ENCODE data around the gene OGFOD2. TPM values are rescaled to one million over a fixed set of nuclear protein-coding genes. Genes with fewer than 3 reads are reported as not detected.
A peak's percentile ranks its signal among the peaks of the same experiment; 100 is the strongest.

Gene OGFOD2
- total RNA-seq, 2 donors from 2014 or later = 6.6 to 9.6 TPM

- H3K4me1 ChIP-seq (ENCODE audit: control insufficient read depth in 1 of 2, low read depth in 2 of 2) = peaks cover 17 to 48% of the 10 kb centered on the region in 2 donors
- H3K4me3 ChIP-seq = peak overlapping the region; percentile 91
- H3K9me3 ChIP-seq = no peaks in the 10 kb centered on the region
- H3K27ac ChIP-seq = peak overlapping the region; percentile 97 to 99
- TF ChIP-seq CTCF (IDR thresholded peaks at IDR 0.05) = no peak
- H3K27me3 ChIP-seq (replicated peaks; ENCODE audit: insufficient read depth) = no peaks in the 10 kb centered on the region
- peak; percentile 95 for DNase-seq (ENCODE audit: low spot score)
- no peaks in the 10 kb centered on the region for H3K36me3 ChIP-seq
- ATAC-seq (ENCODE audit: insufficient number of reproducible peaks, low FRiP score, low read depth) = peak; percentile 86
Measured at GRCh38 chr12:122974274-122974891, 661 bp upstream of the OGFOD2 start.

- no peak for ATAC-seq (ENCODE audit: insufficient number of reproducible peaks, low FRiP score, low read depth)
Measured at GRCh38 chr12:122975790-122976647, 975 bp downstream of the OGFOD2 start.

GRCh38 chr12:122976648-122976975 lies 1.6 kb downstream of the OGFOD2 start:
- TF ChIP-seq CTCF (IDR thresholded peaks at IDR 0.05) = no peak
- H3K4me3 ChIP-seq = no peak overlapping the region
- ATAC-seq (ENCODE audit: insufficient number of reproducible peaks, low FRiP score, low read depth) (no peak), DNase-seq (ENCODE audit: low spot score) (no peak)
- no peaks in the 10 kb centered on the region for H3K36me3 ChIP-seq
- H3K27ac ChIP-seq = no peak overlapping the region
- no peaks in the 10 kb centered on the region for H3K9me3 ChIP-seq
- no peaks in the 10 kb centered on the region for H3K27me3 ChIP-seq (replicated peaks; ENCODE audit: insufficient read depth)
- H3K4me1 ChIP-seq (ENCODE audit: control insufficient read depth in 1 of 2, low read depth in 2 of 2) = peaks cover 26 to 61% of the 10 kb centered on the region in 2 donors

More at GRCh38 chr12:122975790-122976647, 975 bp downstream of the OGFOD2 start:
- Histone ChIP-seq H3K4me3 (peak overlapping the region; percentile 91), H3K9me3 (no peaks in the 10 kb centered on the region), H3K27ac (peak overlapping the region in 1 of 2 donors; percentile 99), H3K4me1 (ENCODE audit: control insufficient read depth in 1 of 2, low read depth in 2 of 2) (peaks cover 21 to 55% of the 10 kb centered on the region in 2 donors), H3K27me3 (replicated peaks; ENCODE audit: insufficient read depth) (no peaks in the 10 kb centered on the region), H3K36me3 (no peaks in the 10 kb centered on the region)
- no peak for TF ChIP-seq CTCF (IDR thresholded peaks at IDR 0.05)
- DNase-seq (ENCODE audit: low spot score) = no peak

GRCh38 chr12:122977153-122977552 lies 2.1 kb downstream of the OGFOD2 start:
- ATAC-seq (ENCODE audit: insufficient number of reproducible peaks, low FRiP score, low read depth) (no peak), DNase-seq (ENCODE audit: low spot score) (no peak)
- Histone ChIP-seq H3K27me3 (replicated peaks; ENCODE audit: insufficient read depth) (no peaks in the 10 kb centered on the region), H3K4me1 (ENCODE audit: control insufficient read depth in 1 of 2, low read depth in 2 of 2) (peaks cover 31 to 66% of the 10 kb centered on the region in 2 donors), H3K36me3 (no peaks in the 10 kb centered on the region), H3K4me3 (no peak overlapping the region), H3K9me3 (no peaks in the 10 kb centered on the region), H3K27ac (no peak overlapping the region)
- no peak for TF ChIP-seq CTCF (IDR thresholded peaks at IDR 0.05)

GRCh38 chr12:122977655-122978392 lies 2.8 kb downstream of the OGFOD2 start:
- Histone ChIP-seq H3K4me1 (ENCODE audit: control insufficient read depth in 1 of 2, low read depth in 2 of 2) (peaks cover 36 to 73% of the 10 kb centered on the region in 2 donors), H3K9me3 (no peaks in the 10 kb centered on the region), H3K27ac (no peak overlapping the region), H3K27me3 (replicated peaks; ENCODE audit: insufficient read depth) (no peaks in the 10 kb centered on the region), H3K36me3 (no peaks in the 10 kb centered on the region), H3K4me3 (no peak overlapping the region)
- TF ChIP-seq CTCF (IDR thresholded peaks at IDR 0.05) = no peak
- ATAC-seq (ENCODE audit: insufficient number of reproducible peaks, low FRiP score, low read depth) (no peak), DNase-seq (ENCODE audit: low spot score) (no peak)

Measured in thoracic aorta (tissue), 2 donors.